ENCODE results near the gene DDX24.

DNA sequence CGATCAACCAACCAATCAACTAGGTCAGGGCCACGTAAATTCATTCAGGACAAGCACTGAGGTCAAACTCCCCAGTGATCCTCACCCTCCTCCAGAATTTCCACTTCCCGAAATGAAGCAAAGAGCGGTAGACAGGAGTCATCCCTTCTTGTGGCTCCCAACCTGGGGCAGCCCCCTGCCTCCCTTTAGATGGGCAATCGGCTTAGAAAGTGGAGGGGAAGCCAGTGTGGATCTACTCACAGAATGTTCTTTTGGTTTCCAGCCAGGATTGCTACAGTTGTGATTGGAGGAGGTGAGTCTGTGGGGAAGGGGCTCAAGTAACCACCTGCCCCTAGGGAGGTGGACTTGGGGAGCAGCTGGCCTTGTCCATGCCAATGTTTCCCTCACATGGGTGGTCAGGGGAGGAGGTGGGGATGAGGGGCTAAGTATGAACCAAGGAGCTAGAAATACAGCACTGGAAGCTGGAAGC, 33.6 kb upstream of the DDX24 start:
- TF ChIP-seq CTCF (IDR thresholded peaks at IDR 0.05) (no peak), POLR2A (IDR thresholded peaks at IDR 0.05) (no peak)

Data from heart left ventricle (tissue), 13 donors.